Cardiac fibroblast (primary cell): ENCODE measurements around the gene RAB43.

Source experiments
- DNase-seq, 2 donors: peaks; one replicate each; pipeline versions ENCODE4 v3.0.0 to v3.0.0-alpha.2; 2010; ENCODE audit warnings: low read depth in 2 of 2
- H3K4me3 ChIP-seq, 2 donors: replicated peaks in 1 of 2; 1 replicate in 1 of 2; 2 replicates in 1 of 2; pipeline ENCODE4 v1.5.1; 2011; ENCODE audit warnings: low read depth in 2 of 2, low read length in 2 of 2, mild to moderate bottlenecking in 2 of 2, moderate library complexity in 1 of 2
- CTCF ChIP-seq: IDR thresholded peaks from one replicate; pipeline ENCODE4 v1.5.1; 2011; ENCODE audit warnings: low read depth, mild to moderate bottlenecking, low read length, inconsistent platforms

RAB43 gene

GRCh38 chr3:129120254-129121004 lies 1.2 kb downstream of the RAB43 start:
- H3K4me3 ChIP-seq: peak overlapping the region; percentile 77 to 82
- DNase-seq: peak; percentile 93
- TF ChIP-seq CTCF: peak; percentile 47

GRCh38 chr3:129119365-129120100 lies 2.1 kb downstream of the RAB43 start:
- DNase-seq: no peak
- TF ChIP-seq CTCF: no peak
- peak overlapping the region; percentile 77 to 82 for H3K4me3 ChIP-seq

- no peak for DNase-seq
- no peak for TF ChIP-seq CTCF
- H3K4me3 ChIP-seq: no peak overlapping the region
Observed at GRCh38 chr3:129118745-129119144, 2.9 kb downstream of the RAB43 start.

GRCh38 chr3:129117134-129117533 lies 4.5 kb downstream of the RAB43 start:
- H3K4me3 ChIP-seq: no peak overlapping the region
- DNase-seq: no peak
- no peak for TF ChIP-seq CTCF

- H3K4me3 ChIP-seq: no peak overlapping the region
- peak in 1 of 2 donors; percentile 22 for DNase-seq
- TF ChIP-seq CTCF: no peak
Observed at GRCh38 chr3:129116482-129116946, 5.1 kb downstream of the RAB43 start.

GRCh38 chr3:129114455-129114854 lies 7.1 kb downstream of the RAB43 start:
- no peak for TF ChIP-seq CTCF
- DNase-seq: no peak
- no peak overlapping the region for H3K4me3 ChIP-seq
